Activated CD4-positive, alpha-beta T cell treated with anti-CD3 and anti-CD28 coated beads, Interleukin-2, amount 50 U/mL, for 24 hours (primary cell): ENCODE results near the gene COX7A1.
"Not testable (repeated sequence)": the region's sequence is repeated elsewhere in the genome, so short reads cannot be mapped to it uniquely, and the experiment has no call there.

Source experiments
- DNase-seq, 2 donors: peaks; one replicate each; pipeline ENCODE4 v3.0.0-alpha.2; 2020; ENCODE audit warnings: low read depth in 1 of 2, low spot score in 1 of 2

The COX7A1 gene

GRCh38 chr19:36152352-36153091 is at the start of gene COX7A1:
Gene COX7A1, minus strand, starts transcription at chr19:36152447. Its CDS starts 40 bp downstream, at chr19:36152407.
- DNase-seq = no peak

- DNase-seq = no peak
Measured at GRCh38 chr19:36201684-36202083, 49.4 kb upstream of the COX7A1 start.

GRCh38 chr19:36198119-36198518 is 45.9 kb upstream of the COX7A1 start:
- DNase-seq = no peak

- DNase-seq = no peak
Measured at GRCh38 chr19:36196249-36196648, 44.0 kb upstream of the COX7A1 start.

- not testable (repeated sequence) for DNase-seq
Measured at GRCh38 chr19:36186722-36187121, 34.5 kb upstream of the COX7A1 start.

DNA sequence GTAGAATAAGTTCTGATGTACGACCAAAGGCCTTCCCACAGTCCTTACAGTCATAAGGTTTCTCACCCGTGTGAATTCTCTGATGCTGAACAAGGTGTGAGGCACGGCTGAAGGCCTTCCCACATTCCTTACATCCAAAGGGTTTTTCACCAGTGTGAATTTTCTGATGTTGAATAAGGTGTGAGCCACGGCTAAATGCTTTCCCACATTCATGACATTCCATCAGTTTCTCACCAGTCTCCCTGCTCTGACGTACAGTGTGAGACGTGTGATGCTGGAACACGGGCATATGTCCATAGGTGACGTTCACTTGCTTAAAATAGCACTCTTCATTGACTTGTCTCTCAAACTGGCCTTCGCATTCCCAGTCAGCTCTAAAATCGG is 31.0 kb upstream of the COX7A1 start:
- no peak for DNase-seq

GRCh38 chr19:36182612-36183244 is 30.5 kb upstream of the COX7A1 start:
- no peak for DNase-seq

GRCh38 chr19:36179077-36179476 is 26.8 kb upstream of the COX7A1 start:
- DNase-seq = not testable (repeated sequence)

- DNase-seq = not testable (repeated sequence)
Measured at GRCh38 chr19:36173846-36174245, 21.6 kb upstream of the COX7A1 start.

GRCh38 chr19:36172852-36173251 is 20.6 kb upstream of the COX7A1 start:
- no peak for DNase-seq

DNA sequence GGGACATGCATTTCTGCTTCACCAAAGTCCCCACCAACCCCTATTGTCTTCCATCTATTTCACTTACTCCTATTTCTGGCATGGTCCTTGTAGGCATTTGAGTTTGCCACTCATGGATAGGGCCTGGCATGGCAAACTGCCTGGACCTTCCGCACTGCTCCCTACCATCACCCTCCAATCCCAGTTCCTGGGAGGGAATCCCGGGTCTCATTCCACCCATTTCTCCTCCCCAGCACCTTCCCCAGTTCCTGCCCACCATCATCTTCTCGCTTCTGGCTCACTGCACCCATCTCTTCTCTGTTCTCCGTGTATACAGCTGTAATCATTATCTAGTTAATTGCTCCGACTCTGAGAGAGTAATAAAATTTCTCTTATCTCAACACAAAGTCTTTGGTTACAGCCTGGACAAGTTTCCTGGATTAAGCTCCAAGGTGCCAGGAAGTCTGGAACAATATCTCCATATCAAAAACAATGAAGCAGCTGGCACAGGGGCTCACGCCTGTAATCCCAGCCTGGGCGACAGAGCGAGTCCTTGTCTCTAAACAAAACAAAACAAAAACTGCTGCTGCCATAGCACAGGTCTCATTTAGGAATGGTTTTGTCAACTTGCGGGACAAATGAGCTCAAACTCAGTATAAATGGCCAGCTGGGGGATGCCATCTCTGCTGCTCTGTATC is 17.0 kb upstream of the COX7A1 start:
- no peak for DNase-seq

DNA sequence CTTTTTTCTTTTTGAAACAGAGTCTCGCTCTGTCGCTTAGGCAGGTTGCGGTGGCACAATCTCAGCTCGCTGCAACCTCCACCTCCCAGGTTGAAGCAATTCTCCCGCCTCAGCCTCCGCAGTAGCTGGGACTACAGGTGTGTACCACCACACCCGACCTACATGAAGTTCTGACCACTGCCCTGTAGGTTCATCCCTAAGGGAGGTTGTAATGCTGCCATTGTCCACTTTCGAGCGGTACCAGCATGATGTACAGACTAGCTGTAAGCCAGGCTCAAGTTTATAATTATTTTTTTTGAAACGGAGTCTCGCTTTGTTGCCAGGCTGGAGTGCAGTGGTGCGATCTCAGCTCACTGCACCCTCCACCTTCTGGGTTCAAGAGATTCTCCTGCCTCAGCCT is 11.6 kb upstream of the COX7A1 start:
- no peak for DNase-seq

- no peak for DNase-seq
Measured at GRCh38 chr19:36160821-36161596, 8.8 kb upstream of the COX7A1 start.

DNA sequence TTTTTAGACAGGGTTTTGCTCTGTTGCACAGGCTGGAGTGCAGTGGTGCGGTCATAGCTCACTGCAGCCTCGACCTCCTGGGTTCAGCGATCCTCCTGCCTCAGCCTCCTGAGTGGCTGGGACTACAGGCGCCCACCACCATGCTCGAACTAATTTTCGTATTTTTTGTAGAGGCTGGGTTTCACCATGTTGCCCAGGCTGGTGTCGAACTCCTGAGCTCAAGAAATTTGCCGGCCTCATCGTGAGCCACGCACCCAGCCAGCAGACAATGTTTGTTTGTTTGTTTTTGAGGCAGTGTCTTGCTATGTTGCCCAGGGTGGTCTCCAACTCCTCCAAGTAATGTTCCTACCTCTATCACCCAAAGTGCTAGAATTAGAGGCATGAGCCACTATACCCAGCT is 879 bp upstream of the COX7A1 start:
- no peak for DNase-seq

- DNase-seq = no peak
Measured at GRCh38 chr19:36152019-36152351, 262 bp downstream of the COX7A1 start.

- DNase-seq = no peak
Measured at GRCh38 chr19:36151144-36152018, 866 bp downstream of the COX7A1 start.

DNA sequence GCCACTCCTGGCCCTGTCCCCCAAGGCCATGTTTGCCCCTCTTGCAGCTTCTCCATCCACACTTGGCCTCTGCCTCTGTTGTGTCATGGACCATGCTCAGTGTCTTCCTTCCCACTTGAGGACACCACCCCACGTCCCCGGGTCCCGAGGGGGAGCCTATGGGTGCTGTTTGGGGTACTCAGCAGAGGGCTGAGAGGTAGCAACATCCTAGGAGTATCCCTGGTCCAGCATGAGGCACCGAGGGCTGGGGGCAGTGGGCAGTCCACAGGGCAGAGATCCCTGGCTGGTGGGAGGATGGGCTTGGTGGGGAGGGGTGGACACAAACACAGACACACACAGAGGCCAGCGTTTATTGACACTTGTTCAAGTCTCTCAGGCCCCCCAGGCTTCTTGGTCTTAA is 1.7 kb downstream of the COX7A1 start:
- no peak for DNase-seq

GRCh38 chr19:36149673-36150406 is 2.4 kb downstream of the COX7A1 start:
- DNase-seq = no peak

- DNase-seq = no peak
Measured at GRCh38 chr19:36144624-36145023, 7.6 kb downstream of the COX7A1 start.

GRCh38 chr19:36142496-36142895 is 9.8 kb downstream of the COX7A1 start:
- no peak for DNase-seq
